Neutrophil (primary cell): ENCODE data around the gene TCERG1L.

Source experiments
- H3K27ac ChIP-seq: fragments of 200-600 bp; sonication (generic); 2 replicates; pipeline ENCODE4 v1.5.1; 2016; ENCODE audit warnings: mild to moderate bottlenecking, moderate library complexity
- H3K27me3 ChIP-seq: fragments of 200-600 bp; sonication (generic); 2 replicates; pipeline ENCODE4 v1.6.0; 2016; ENCODE audit warnings: mild to moderate bottlenecking
- H3K36me3 ChIP-seq: fragments of 200-600 bp; sonication (generic); 2 replicates; pipeline ENCODE4 v1.5.1; 2017
- H3K4me1 ChIP-seq, 2 experiments: fragments of 200-600 bp in 1 of 2; sonication (generic) in 1 of 2; 1 replicate in 1 of 2; 2 replicates in 1 of 2; pipeline versions ENCODE4 v1.5.1 to v1.6.1; 2013 to 2016; ENCODE audit warnings: low read depth in 1 of 2, low read length in 1 of 2, mild to moderate bottlenecking in 1 of 2, moderate library complexity in 1 of 2; ENCODE audit not compliant: control insufficient read depth in 1 of 2, insufficient read depth in 1 of 2
- H3K4me3 ChIP-seq, 2 experiments: fragments of 200-600 bp in 1 of 2; sonication (generic) in 1 of 2; 1 replicate in 1 of 2; 2 replicates in 1 of 2; pipeline ENCODE4 v1.5.1; 2013 to 2016; ENCODE audit warnings: low read depth in 1 of 2, low read length in 1 of 2, mild to moderate bottlenecking in 1 of 2, moderate library complexity in 1 of 2
- H3K9me3 ChIP-seq: fragments of 200-600 bp; sonication (generic); 2 replicates; pipeline ENCODE4 v1.5.1; 2016
- CTCF ChIP-seq: fragments of 200-600 bp; sonication (generic); IDR thresholded peaks from 2 replicates; pipeline ENCODE4 v1.5.1; 2016; ENCODE audit warnings: antibody characterized with exemption

TCERG1L gene

GRCh38 chr10:131150126-131150525 lies 161.4 kb downstream of the TCERG1L start:
- H3K4me1 ChIP-seq = no peaks in the 10 kb centered on the region
- no peaks in the 10 kb centered on the region for H3K27me3 ChIP-seq
- no peak overlapping the region for H3K27ac ChIP-seq
- no peaks in the 10 kb centered on the region for H3K9me3 ChIP-seq
- H3K36me3 ChIP-seq = no peaks in the 10 kb centered on the region
- no peak for TF ChIP-seq CTCF
- H3K4me3 ChIP-seq = no peak overlapping the region

- Histone ChIP-seq H3K27me3 (no peaks in the 10 kb centered on the region), H3K4me3 (no peak overlapping the region), H3K9me3 (no peaks in the 10 kb centered on the region), H3K4me1 (no peaks in the 10 kb centered on the region), H3K36me3 (no peaks in the 10 kb centered on the region), H3K27ac (no peak overlapping the region)
- TF ChIP-seq CTCF = no peak
Measured at GRCh38 chr10:131149586-131149985, 161.9 kb downstream of the TCERG1L start.

- Histone ChIP-seq H3K27ac (no peak overlapping the region), H3K9me3 (no peaks in the 10 kb centered on the region), H3K4me3 (no peak overlapping the region), H3K4me1 (no peaks in the 10 kb centered on the region), H3K27me3 (no peaks in the 10 kb centered on the region), H3K36me3 (no peaks in the 10 kb centered on the region)
- no peak for TF ChIP-seq CTCF
Measured at GRCh38 chr10:131149111-131149510, 162.4 kb downstream of the TCERG1L start.

- H3K4me1 ChIP-seq = no peaks in the 10 kb centered on the region
- H3K4me3 ChIP-seq = no peak overlapping the region
- no peaks in the 10 kb centered on the region for H3K36me3 ChIP-seq
- H3K27me3 ChIP-seq = no peaks in the 10 kb centered on the region
- TF ChIP-seq CTCF = no peak
- H3K9me3 ChIP-seq = no peaks in the 10 kb centered on the region
- no peak overlapping the region for H3K27ac ChIP-seq
Measured at GRCh38 chr10:131148270-131148669, 163.3 kb downstream of the TCERG1L start.

GRCh38 chr10:131147301-131147975 lies 164.1 kb downstream of the TCERG1L start:
- Histone ChIP-seq H3K4me1 (no peaks in the 10 kb centered on the region), H3K27me3 (no peaks in the 10 kb centered on the region), H3K4me3 (no peak overlapping the region), H3K9me3 (no peaks in the 10 kb centered on the region), H3K36me3 (no peaks in the 10 kb centered on the region), H3K27ac (no peak overlapping the region)
- no peak for TF ChIP-seq CTCF
